GM12878 (cell line): Measurements from ENCODE around the gene UBXN4. TPM values are rescaled to one million over a fixed set of nuclear protein-coding genes. Genes with fewer than 3 reads are reported as not detected.

Experiments
- ATAC-seq: fragments of 200-7000 bp; cut with Tn5 transposase; 3 replicates; pipeline ENCODE4 v1.9.1; 2020; ENCODE audit warnings: mild to moderate bottlenecking, moderate library complexity
- BruUV-seq: library from RNA; stranded (reverse); fragments of 400-500 nt; replicated peaks from 2 replicates; lab custom pipeline; 2021; lab: Mats Ljungman, UMichigan
- CTCF ChIA-PET: fragments of 300-600 bp; sonication (Branson Sonifier 250); formaldehyde crosslinking; extraction: SDS; loops from one replicate; lab custom pipeline; 2021; ENCODE audit warnings: inconsistent platforms; lab: Yijun Ruan, JAX
- POLR2A ChIA-PET: fragments of 350-600 bp; formaldehyde crosslinking; extraction: SDS; loops from one replicate; lab custom pipeline; 2021; ENCODE audit warnings: inconsistent platforms; lab: Charles Lee
- RAD21 ChIA-PET: fragments of 300-600 bp; sonication (Branson Sonifier 250); formaldehyde crosslinking; loops from one replicate; lab custom pipeline; 2023; ENCODE audit warnings: antibody characterized with exemption; ENCODE audit not compliant: unreplicated experiment; lab: Charles Lee
- SMC1A ChIA-PET: fragments of 300-600 bp; sonication (Branson Sonifier 250); formaldehyde crosslinking; loops from one replicate; lab custom pipeline; 2023; ENCODE audit not compliant: unreplicated experiment, uncharacterized antibody; lab: Charles Lee
- DNase-seq: peaks from one replicate; pipeline ENCODE4 v3.0.0-alpha.2; 2011; ENCODE audit warnings: low read depth, low spot score
- FAIRE-seq: peaks from 3 replicates; lab custom pipeline; 2011; peaks lifted over from hg19 to GRCh38; lab: Jason Lieb, UNC
- H2AFZ ChIP-seq: 2 replicates; pipeline ENCODE4 v1.6.0; 2011; ENCODE audit warnings: low read depth, low read length, control low read depth; ENCODE audit not compliant: control insufficient read depth
- H3K27ac ChIP-seq: 2 replicates; pipeline ENCODE4 v1.5.1; 2011; ENCODE audit warnings: control low read depth; ENCODE audit not compliant: control insufficient read depth, insufficient read depth
- H3K27me3 ChIP-seq, 2 experiments: replicated peaks in 1 of 2; 2 replicates each; pipeline versions ENCODE4 v1.6.0 to v1.6.1; 2011; ENCODE audit warnings: low read length in 1 of 2; ENCODE audit not compliant: control insufficient read depth in 2 of 2, insufficient read depth in 2 of 2
- H3K36me3 ChIP-seq, 2 experiments: 2 replicates each; pipeline ENCODE4 v1.5.1; 2011; ENCODE audit warnings: low read length in 1 of 2; ENCODE audit not compliant: control insufficient read depth in 2 of 2, insufficient read depth in 2 of 2
- H3K4me1 ChIP-seq: 2 replicates; pipeline ENCODE4 v1.6.1; 2011; ENCODE audit warnings: mild to moderate bottlenecking, low read length, moderate library complexity, mixed read lengths; ENCODE audit not compliant: control insufficient read depth, insufficient read depth
- H3K4me2 ChIP-seq: 2 replicates; pipeline ENCODE4 v1.6.0; 2011; ENCODE audit warnings: control low read depth; ENCODE audit not compliant: control insufficient read depth, insufficient read depth
- H3K4me3 ChIP-seq: fragments of 200-600 bp; sonication (generic); 2 replicates; pipeline ENCODE4 v1.5.1; 2016
- H3K79me2 ChIP-seq: 2 replicates; pipeline ENCODE4 v1.6.0; 2011; ENCODE audit warnings: low read length; ENCODE audit not compliant: control insufficient read depth, insufficient read depth
- H3K9ac ChIP-seq: 2 replicates; pipeline ENCODE4 v1.8.0; 2011; ENCODE audit warnings: low read length, control low read depth, mixed read lengths; ENCODE audit not compliant: control insufficient read depth, insufficient read depth
- H3K9me3 ChIP-seq: replicated peaks from 3 replicates; pipeline ENCODE4 v1.5.1; 2011; ENCODE audit warnings: mild to moderate bottlenecking, low read length; ENCODE audit not compliant: control insufficient read depth, insufficient read depth
- H4K20me1 ChIP-seq: 2 replicates; pipeline ENCODE4 v1.6.0; 2011; ENCODE audit not compliant: control insufficient read depth, insufficient read depth
- CHD1 ChIP-seq: IDR thresholded peaks from 2 replicates; pipeline ENCODE4 v1.6.1; 2012; ENCODE audit warnings: low read depth, low read length, improper control_type of control experiment
- DPF2 ChIP-seq: fragments of 450-650 bp; IDR thresholded peaks from 2 replicates; pipeline ENCODE4 v1.6.1; 2017; ENCODE audit warnings: mild to moderate bottlenecking
- FOS ChIP-seq: IDR thresholded peaks from 3 replicates; pipeline ENCODE4 v1.6.1; 2011; ENCODE audit warnings: borderline replicate concordance; ENCODE audit not compliant: insufficient read length; ENCODE audit errors: extremely low read depth
- HDAC6 ChIP-seq: fragments of 200-600 bp; sonication (generic); IDR thresholded peaks from one replicate; pipeline ENCODE4 v1.8.0; 2017; ENCODE audit warnings: antibody characterized with exemption; ENCODE audit not compliant: unreplicated experiment
- PRDM15 ChIP-seq: fragments of 450-650 bp; formaldehyde crosslinking; IDR thresholded peaks from 2 replicates; pipeline ENCODE4 v1.4.0; 2020; ENCODE audit warnings: mild to moderate bottlenecking, moderate library complexity
- RFX5 ChIP-seq: IDR thresholded peaks from 2 replicates; pipeline ENCODE4 v1.6.1; 2011; ENCODE audit warnings: low read depth, low read length, improper control_type of control experiment
- SMAD5 ChIP-seq: IDR thresholded peaks from 2 replicates; pipeline ENCODE4 v1.6.1; 2016; ENCODE audit warnings: antibody characterized with exemption, low read depth
- TCF12 ChIP-seq: IDR thresholded peaks from 2 replicates; pipeline ENCODE4 v1.6.1; 2011; ENCODE audit warnings: low read depth, mild to moderate bottlenecking, low read length
- USF1 ChIP-seq: IDR thresholded peaks from 2 replicates; pipeline ENCODE4 v1.6.1; 2011; ENCODE audit warnings: borderline replicate concordance, low read depth, mild to moderate bottlenecking, moderate library complexity, mixed read lengths, low read length; ENCODE audit not compliant: insufficient read depth; ENCODE audit errors: extremely low read length
- ZBTB11 ChIP-seq: fragments of 450-650 bp; formaldehyde crosslinking; IDR thresholded peaks from 2 replicates; pipeline ENCODE4 v1.5.0; 2022; ENCODE audit warnings: mild to moderate bottlenecking, missing genetic modification characterization
- ZNF687 ChIP-seq: fragments of 450-650 bp; IDR thresholded peaks from 2 replicates; pipeline ENCODE4 v1.6.1; 2017; ENCODE audit warnings: mild to moderate bottlenecking, moderate library complexity
- WGBS: methylation state at CpG from one replicate; pipeline ENCODE4 v1.1.6; 2016; ENCODE audit warnings: low lambda C conversion rate; ENCODE audit not compliant: insufficient replicate concordance, insufficient coverage; ENCODE audit errors: missing lambda C conversion rate; 5-methylcytosine and 5-hydroxymethylcytosine counted together
- in situ Hi-C: fragments of 300-500 bp; cut with MboI; formaldehyde crosslinking; loops from 9 replicates; pipeline ENCODE4 v1.14.3; 2018; ENCODE audit warnings: mixed read lengths
- intact Hi-C: fragments of 100-400 bp; cut with micrococcal nuclease; formaldehyde crosslinking; loops from one replicate; pipeline ENCODE4 v1.14.2; 2022; ENCODE audit not compliant: unreplicated experiment
- polyA plus RNA-seq, 11 experiments: library from polyadenylated mRNA; depleted of rRNA in 4 of 11; unstranded in 6 of 11; stranded (reverse) in 5 of 11; fragments of >200 nt; fragmentation: Nextera tagmentation in 4 of 11; fragmentation: Illumina TruSeq in 1 of 11; extraction: Ambion mirVana in 4 of 11; extraction: Trizol in 1 of 11; gene quantifications; 1 replicate in 1 of 11; 2 replicates in 10 of 11; pipeline versions ENCODE4 v1.2.1 to v1.2.3, GENCODE V29; 2011 to 2016; ENCODE audit warnings: inconsistent platforms in 2 of 11, missing spikeins in 2 of 11, low read depth in 1 of 11
- total RNA-seq, 4 experiments: library from RNA; depleted of rRNA in 3 of 4; stranded (reverse); fragments of >200 nt in 3 of 4; fragmentation: Illumina TruSeq in 1 of 4; extraction: Trizol in 1 of 4; gene quantifications; 2 replicates each; pipeline versions ENCODE4 v1.2.1 to v1.2.3, GENCODE V29; 2013 to 2021

The UBXN4 gene
- total and polyA plus RNA-seq, 10 of the 15 experiments (the other 5 are each of a cell fraction or from before 2014, with no cell fraction given), result 52.6 to 133 (median 71.9) TPM

GRCh38 chr2:135829378-135830135 is 87.9 kb downstream of the UBXN4 start:
- DNase-seq (no peak), ATAC-seq (no peak), FAIRE-seq (no peak)
- Histone ChIP-seq H3K4me3 (no peak overlapping the region), H3K9ac (no peak overlapping the region), H3K4me1 (peaks cover 10% of the 10 kb centered on the region; the same call in 1 of the 2 replicates), H4K20me1 (no peaks in the 10 kb centered on the region), H3K36me3 (no peaks in the 10 kb centered on the region), H3K79me2 (no peaks in the 10 kb centered on the region), H3K4me2 (no peak overlapping the region), H3K27me3 (no peaks in the 10 kb centered on the region), H2AFZ (no peak overlapping the region), H3K27ac (no peak overlapping the region), H3K9me3 (no peaks in the 10 kb centered on the region)
- no TSS peak for BruUV-seq
- intact Hi-C loops, result no loop called here
- ChIA-PET RAD21 (no interaction called here), CTCF (no interaction called here), POLR2A (no interaction called here), SMC1A (no interaction called here)
- in situ Hi-C loops, result no loop called here
- WGBS, result 85% methylated on average over 12 of the region's 13 CpGs
- TF ChIP-seq FOS (no peak), ZNF687 (no peak), SMAD5 (no peak), HDAC6 (no peak), USF1 (no peak), ZBTB11 (CRISPR knock-in tag) (no peak), TCF12 (no peak), RFX5 (no peak), PRDM15 (CRISPR knock-in tag) (no peak), DPF2 (no peak), CHD1 (no peak)
